GM04503 (cell line): ENCODE measurements around the gene GOLIM4.

Source experiments
- DNase-seq: peaks from one replicate; pipeline ENCODE4 v3.0.0-alpha.2; 2012; ENCODE audit warnings: low read depth

GOLIM4 gene

DNA sequence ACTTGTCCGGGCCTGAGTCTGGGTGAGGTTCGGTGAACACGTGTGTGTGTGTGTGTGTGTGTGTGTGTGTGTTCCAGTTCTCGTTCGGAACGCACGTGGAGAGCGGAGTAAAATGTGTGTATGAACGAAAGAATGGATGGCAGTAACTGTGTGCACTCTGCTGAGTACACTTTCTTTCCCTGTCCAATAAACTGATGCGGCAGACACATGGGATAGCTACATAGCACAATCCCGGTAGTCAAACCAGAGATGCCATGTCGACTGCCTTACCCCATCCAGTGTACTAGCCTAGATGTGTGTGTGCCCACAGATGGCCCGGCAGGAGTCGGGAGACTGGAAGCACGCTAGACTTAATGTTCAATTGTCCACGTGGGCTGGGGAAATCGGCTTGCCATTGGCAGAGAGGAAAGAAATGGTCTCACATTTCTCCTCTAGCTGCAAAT, 507 bp upstream of the GOLIM4 start:
- peak; percentile 79 for DNase-seq

DNA sequence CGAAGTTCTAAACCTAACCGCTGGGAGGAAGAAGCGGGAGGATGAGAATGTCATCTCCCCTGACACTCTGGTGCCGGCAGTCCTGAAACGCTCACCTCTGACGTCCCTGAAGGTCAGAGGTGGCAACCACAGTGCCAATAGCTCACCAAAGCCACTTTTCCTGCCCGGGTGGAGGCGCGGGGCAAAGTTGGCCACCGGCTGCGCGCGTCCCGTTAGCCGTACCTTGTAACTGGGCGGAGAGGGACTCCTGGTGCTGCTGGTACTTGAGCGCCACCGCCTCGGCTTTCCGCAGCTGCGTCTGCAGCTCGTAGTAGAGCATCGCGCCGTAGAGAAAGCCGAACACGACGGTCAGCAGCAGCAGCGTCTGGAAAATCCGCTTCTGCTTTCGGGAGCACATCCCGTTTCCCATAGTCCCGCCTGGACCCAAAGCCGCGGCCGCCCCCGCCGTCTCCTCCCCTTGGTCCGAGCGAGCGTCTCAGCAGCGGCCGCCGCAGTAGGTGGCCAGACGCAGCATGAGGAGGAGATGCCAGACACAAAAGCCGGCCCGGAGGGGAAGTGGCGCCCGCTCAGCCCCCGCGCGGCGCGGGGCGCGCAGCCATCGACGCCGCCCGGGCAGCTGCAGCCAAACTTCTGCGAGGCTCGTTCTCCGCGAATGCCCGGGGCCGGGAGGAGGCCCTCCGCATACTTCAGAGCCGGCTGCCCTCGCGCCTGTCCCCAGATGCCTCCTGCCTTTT, 680 bp downstream of the GOLIM4 start:
- no peak for DNase-seq

DNA sequence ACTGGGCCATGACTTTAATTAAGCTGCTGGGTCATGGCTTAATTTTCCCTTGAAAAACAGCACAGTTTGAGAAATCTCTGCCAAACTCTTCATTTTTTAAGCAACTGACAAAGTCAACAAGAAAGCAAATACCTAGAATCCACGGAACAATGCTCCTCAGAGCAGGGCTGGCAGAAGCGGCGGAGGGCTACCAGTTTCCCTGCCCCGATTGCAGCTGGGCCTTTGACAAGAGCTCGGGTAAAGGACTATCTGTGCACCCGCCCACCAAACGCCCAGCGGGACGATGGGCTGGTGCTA, 1.2 kb downstream of the GOLIM4 start:
- DNase-seq, result no peak

DNA sequence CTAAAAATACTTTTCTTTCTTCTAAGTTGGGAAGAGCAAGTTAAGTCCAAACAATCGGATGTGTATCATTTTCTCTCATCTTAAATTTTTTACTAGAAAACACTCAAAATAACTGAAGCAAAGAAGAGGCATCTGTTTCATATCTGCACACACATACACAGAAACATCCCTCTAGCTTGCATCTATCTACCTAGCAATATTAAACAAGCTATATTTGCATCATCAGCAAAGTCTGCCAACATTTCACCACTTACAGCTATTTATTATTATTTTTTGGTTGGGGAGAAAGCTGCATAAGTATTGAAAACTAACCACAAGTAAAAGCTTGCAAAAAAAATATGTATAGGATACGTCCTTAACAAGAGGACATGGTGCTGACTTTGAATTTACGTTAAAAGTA, 1.9 kb downstream of the GOLIM4 start:
- no peak for DNase-seq

DNA sequence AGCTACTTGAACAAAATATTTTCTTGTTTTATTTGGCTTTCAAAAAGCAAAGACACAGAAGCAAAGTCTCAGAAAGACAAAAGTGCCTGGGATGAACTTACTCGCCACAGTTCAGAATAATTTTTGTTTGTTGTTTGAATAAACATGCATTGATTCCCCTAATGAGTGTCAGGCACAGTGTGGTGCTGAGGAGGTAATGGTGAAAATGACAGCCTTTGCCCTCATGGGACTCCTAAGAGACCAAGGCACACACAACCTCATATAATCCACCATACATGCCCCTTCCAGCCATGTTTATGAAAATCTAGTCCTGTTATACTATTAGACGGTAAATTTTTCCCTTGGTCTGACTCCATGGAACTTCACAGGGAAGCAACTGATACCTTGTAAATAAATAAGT, 2.5 kb downstream of the GOLIM4 start:
- no peak for DNase-seq

DNA sequence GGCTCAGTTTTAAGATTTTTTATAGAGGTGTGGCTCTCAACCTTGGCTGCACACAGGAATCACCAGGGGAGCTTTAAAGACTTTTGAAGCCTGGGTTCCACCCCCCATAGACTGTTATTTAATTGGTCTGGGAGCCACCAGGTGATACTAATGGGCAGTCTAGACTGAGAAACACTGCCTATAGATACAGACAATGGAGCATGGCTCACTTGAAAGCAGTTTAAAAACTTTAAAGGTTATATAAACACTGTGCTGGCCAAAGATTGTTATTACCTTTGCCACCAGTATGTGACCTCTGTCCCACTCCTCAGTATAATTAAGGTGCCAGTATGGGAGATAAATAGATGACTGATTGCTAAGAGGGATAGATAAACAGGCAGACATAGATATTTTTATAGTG, 3.8 kb downstream of the GOLIM4 start:
- no peak for DNase-seq

DNA sequence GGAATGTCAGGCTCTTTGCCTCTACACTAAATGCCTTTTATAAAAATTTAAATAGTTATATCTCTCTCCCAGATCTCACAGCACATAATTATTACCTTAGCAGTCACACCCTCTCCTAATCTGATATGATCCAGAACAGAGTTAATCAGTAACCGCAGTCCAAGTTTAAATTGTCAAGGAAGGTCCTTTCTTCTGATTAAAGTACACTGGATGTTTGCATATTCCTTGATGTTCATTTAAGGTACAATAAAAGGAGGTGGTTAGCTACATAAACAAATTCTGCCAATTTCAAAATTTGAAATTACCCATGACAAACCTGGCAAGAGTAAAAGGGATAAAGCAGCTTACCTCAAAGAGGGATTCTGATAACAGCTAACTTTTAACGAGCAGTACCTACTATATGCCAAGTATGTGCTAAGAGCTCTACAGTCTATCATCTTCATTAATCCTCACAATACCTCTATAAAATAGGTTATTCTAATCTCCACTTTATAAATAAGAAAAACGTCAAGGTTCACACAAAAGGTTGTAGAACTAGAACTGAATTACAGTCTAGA, 4.3 kb downstream of the GOLIM4 start:
- no peak for DNase-seq

DNA sequence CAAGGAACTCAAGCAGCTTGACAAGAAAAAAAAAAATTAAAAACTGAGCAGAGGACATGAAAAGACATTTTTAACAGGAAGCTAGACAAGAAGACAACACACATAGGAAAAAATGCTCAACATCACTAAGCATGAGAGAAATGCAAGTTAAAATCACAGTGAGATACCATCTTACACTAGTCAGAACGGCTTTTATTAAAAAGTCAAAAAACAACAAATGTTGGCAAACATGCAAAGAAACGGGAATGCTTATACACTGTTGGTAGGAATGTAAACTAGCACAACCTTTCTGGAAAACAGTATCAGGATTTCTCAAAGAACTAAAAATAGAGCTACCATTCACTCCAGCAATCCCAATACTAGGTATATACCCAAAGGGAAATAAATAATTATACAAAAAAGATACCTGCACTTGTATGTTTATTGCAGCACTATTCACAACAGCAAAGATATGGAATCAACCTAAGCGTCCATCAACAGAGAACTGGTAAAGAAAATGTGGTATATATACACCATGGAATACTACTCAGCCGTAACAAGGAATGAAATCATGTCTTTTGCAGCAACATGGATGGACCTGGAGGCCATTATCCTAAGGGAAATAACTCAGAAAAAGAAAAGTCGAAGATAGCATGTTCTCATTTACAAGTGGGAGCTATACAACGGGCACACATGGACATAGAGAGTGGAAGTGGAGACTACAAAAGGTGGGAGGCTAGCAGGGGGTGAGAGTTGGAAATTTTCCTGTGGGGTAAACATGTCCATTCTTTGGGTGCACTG, 5.2 kb downstream of the GOLIM4 start:
- no peak for DNase-seq

DNA sequence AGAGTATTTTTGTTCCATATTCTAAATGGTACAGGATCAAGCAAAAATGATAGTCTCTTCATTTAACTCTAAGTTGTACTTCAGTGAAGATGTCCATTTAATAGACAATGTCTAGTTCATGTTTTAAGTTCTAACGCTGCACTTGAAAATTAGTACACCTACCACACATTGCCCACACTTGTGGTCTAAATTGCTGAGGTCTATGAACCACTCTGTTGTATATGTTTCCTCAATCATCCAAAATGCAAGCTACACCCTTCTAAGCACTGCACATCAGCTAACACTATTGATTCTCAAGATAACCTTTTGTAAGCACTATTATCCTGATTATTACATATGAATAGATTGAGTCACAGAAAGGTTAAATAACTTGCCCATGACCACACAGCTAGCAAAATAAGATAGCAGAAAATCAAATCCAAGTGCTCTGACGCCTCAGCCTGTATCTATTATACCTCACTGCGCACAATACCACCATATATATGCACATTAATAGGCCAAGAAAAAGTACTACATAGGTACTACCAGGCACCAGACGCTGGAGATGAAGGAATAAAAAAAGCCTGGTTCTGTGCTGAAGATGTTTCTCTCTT, 6.4 kb downstream of the GOLIM4 start:
- no peak for DNase-seq

DNA sequence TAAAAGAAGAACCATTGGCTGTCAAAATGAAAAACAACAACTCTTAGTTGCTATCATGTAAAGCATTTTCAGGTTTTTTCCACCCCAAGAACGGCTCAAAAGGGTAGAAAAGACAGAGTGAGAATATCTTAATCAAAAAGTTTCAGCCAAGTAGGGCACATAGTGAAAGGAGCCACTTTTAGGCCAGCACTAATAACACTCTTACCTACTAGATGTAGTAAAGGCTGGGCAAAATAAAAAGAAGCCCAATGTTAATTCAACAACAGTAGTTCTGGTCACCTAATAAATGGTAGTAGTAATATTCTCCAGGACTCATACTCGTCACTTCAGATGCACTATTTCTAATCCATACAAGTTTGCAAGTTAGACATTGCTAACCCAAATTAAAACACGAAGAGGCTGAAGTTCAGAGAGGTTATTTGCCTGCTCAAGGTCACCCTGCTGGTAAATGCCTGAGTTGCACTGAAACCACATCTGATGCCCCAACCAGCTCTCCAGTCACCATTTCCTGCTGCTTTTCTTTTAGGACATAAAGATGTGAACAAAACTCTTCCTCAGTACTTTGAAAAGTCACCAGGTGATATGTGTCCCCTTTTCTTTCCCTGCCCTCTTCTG, 7.5 kb downstream of the GOLIM4 start:
- DNase-seq, result no peak

DNA sequence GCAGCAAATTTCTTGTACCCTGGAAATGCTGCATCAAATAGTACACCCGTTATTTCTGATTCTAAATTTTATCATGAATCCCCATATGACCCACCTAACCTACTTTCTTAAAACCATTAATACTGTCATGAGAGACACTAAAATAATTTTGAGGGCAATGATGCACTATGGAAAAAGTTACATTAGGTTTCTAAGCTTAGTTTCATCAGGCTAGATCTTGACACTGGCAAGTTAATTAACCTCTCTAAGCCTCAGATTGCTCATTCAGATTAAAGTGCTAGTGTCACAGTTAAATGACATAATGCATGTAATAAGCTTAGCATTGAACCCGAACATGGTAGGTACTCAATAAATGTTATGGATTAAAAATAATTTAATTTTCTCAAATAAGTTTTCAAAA, 8.2 kb downstream of the GOLIM4 start:
- no peak for DNase-seq

DNA sequence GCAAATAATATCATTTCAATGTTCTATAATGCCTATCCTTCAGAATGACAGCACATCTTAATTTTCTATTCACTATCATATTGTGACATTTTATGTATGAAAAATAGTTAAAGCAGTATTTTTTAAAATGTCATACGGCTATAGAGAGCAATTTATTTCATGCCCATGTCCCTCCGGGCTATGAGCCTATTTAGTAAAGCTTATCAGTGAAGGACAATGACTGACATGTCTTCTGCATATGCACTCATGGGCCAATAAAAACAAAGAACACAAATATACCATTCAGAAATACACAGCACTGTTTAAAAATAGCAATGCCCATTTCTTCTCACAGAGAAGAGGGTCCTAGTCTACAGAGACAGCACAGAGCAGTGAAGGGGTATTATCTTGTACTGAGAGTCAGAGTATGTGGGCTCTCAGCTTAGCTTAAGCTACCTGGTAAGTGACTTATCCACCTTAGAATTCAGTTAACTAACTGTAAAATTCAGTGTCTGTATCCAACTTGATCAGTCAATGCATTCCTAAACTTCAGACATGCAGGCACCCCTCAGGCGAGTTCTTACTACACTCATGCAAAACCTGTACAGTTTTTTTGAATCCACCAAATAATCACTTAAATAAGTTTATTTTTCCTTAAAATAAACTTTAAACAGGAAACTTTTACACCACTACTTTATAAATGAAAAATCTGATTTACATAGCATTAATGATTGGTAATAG, 9.0 kb downstream of the GOLIM4 start:
- DNase-seq, result no peak

DNA sequence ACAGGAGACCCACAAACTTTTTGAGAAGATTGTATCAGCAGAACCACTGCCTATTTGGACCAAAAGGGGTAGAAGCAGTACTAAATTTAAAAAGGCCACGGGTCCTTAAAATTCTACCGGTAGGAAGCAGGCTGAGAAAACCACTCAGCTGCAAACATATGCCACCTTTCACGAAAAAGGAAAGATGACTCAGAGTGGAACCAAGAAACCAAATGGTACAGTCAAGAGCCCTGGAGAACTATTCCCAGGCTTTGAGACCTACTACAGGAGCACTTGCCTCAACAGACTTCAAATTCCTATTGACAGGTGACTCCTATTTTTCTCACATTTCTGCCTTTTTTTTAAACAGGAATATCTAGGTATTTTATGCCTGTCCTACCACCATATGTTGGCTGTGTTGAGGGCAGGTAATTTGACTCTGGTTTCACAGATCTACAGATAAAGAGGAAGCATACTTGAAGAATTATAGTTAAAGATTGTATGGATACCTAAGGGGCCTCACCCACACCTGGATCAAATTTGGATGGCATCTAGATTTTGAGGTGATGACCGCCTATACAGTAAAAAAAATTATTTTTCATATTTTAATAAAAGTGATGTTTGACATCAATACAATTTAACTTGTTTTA, 10.1 kb downstream of the GOLIM4 start:
- DNase-seq, result no peak

DNA sequence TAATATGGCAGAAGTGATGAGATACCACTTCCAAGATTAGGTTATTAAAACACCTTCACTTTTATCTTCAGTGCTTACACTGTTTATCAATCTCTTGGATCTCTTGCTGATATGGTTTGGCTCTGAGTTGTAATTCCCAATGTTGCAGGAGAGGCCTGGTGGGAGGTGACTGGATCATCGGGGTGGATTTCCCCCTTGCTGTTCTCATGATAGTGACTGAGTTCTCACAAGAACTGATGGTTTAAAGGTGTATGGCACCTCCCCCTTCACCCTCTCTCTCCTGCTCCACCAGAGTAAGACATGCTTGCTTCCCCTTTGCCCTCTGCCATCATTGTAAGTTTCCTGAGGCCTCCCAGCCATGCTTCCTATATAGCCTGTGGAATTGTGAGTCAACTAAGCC, 11.8 kb downstream of the GOLIM4 start:
- no peak for DNase-seq

DNA sequence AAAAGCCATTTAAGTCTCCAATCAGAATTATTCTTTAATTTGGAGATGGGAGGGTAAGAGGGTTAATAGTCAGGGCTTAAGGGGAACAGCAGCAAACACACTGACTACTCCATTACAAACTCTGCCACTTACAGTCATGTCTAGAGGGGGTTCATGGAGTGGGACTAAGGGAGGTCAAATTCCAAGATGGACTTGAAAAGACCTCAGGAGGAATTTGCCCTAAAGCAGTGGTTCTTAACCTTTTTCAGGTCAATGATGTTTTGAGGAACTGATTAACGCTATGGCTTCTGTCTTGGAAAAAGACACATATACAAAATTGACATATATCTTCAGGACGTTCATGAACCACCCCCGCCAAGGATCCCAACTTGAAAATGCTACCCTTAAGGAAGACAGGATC, 13.9 kb downstream of the GOLIM4 start:
- DNase-seq, result no peak

DNA sequence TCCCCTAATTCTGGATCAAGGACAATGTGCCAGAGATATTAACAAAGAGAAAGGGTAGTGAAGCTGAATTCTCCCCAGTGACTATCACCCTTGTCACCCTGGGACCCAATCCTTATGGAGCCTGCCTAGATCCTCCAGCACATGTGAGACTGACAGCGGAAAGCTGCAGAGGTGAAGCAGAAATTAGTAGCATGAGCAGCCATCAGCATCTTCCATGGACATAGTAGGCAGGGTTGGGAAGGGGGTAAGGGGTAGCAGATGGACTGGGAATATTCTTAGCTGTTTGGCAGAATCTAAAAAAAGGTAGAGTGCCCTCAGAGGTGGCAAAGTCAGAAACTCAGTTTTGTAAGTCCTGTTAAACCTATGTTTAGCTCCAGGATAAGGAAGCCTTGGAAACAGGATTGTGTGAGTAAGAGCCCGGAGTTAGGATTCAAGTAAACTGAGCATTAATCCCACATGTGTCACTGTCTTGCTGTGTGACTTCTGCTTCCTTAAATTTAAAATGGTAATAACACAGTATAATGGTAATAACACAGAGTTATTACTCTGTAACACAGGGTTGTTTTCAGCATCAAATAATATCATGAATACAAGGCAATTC, 14.5 kb downstream of the GOLIM4 start:
- DNase-seq, result no peak

DNA sequence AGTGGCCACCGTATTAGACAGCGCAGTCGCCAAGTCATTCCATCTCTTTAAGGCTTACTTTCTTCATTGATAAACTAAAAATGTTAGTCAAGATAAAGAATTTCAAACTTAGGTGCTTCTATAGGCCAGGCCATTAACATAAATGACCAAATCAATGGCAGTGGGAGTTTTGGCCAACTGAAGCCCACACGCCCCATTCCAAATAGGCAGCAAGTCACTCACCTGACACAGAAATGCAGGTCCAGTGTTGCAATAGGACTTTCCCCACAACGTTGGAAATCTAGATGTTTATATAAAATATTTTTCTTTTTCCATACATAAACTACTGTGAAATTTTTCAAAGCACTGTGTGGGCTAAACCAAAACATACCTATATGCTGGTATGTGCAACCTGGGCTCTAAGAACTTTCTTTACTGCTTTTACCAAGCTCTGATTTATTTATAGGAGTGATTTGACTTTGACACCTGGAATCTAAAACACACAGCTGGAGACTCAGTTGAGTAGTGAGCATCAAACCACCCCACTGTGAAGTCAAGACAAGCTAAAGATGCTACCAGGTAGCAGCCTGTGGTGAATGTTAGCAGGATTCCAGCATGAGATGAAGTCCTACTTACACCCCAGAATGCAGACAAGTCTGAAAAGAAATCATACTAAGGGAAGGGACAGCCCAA, 15.1 kb downstream of the GOLIM4 start:
- no peak for DNase-seq

DNA sequence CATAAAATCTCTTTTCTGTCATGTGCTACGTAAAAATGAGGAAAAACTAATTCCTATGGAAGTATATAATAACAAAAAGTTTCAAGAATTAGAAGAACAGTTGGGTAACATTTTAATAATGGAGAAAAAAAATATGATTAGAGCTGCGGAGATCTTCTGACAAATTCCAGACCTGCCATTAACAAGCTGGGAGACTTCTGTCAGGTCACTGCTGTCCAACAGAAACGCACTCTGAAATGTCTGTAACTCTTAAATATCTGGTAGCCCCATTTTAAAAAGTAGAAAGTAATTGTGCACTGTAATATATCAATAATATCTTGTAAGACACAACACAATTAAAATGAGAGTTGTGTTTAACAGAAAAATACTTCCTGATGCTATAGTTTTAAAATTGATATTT, 15.7 kb downstream of the GOLIM4 start:
- DNase-seq, result no peak

DNA sequence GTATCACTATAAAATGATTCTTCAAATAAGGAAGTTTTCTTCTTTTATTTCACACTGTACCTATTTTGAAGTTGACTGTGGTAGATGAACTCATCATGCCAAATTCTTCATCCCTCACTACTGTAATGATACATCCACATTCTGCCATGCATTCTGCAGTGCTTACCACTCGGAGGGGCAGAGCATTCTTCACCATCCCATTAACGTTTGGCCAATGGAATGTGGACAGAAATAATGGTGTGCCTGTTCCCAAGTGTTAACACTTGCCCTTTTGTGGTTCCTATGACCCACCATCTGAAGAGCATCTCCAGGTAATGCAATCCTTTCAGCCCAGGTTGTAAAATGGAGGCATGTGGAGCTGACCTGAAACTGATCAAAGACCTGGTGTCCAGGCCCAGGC, 18.6 kb downstream of the GOLIM4 start:
- no peak for DNase-seq

DNA sequence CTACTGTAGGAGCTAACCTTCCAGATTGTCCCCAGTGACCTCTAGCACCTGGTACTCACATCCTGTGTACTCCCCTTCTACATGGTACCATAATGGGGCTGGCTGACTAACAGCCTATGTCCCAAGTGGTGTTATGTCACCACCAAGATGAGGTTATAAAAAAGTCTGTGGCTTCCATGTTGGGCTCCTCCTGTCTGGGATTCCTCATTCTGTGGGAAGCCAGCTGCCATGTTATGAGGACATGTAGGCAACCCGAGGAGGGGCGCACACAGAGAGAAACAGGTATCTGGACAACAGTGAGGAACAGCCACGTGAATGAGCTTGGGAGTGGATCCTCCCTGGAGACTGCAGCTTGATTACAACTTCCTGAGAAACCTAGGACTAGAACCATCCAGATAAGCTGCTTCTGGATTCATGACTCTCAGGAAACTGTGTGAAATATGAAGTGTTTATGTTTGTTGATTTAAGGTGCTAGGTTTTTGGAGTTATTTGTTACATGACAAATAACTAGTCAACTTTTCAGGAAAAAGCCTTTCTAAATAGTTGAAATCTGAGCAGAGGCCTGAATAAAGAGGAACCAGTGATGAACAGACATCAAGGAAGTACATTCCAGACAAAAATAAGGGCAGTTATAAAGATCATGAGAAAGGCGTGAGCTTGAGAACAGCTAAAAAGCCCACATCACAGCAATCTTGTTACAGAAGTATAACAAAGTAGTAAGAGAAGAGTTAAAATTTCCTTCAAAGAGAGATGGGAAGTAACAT, 21.7 kb downstream of the GOLIM4 start:
- no peak for DNase-seq
